ENCODE measurements around the gene PREX1. TPM values are rescaled to one million over a fixed set of nuclear protein-coding genes. Genes with fewer than 3 reads are reported as not detected.

Gene PREX1
- total RNA-seq, 1 experiment from 2014 or later = 20.0 TPM

DNA sequence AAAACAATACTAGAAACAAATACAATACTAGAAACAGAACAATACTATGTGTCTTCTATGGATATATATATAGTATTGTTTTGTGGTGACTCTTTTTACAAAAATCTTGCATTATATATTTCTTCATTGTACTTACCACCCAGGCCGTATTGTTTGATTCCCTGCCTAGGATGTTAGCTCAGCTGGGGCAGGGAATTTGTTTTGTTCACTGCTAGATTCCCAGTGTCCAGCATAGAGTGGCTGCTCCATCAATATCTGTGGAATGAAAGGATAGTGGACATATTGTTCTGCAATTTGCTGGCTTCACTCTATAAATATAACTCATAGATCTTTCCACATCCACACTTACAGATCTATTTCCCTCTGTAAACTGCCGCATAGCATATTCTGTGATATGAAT, 21.5 kb upstream of the PREX1 start:
- no TSS peak for BruUV-seq (replicated peaks)
- Histone ChIP-seq H3K9me3 (ENCODE audit: control insufficient read depth, insufficient read depth, low read depth, low read length) (no peaks in the 10 kb centered on the region), H3K27ac (ENCODE audit: low read length) (no peak overlapping the region), H3K36me3 (ENCODE audit: control insufficient read depth, insufficient read depth, low read length) (no peaks in the 10 kb centered on the region), H3K4me3 (ENCODE audit: low read depth in 2 of 2, low read length in 2 of 2) (no peak overlapping the region), H3K4me1 (ENCODE audit: control insufficient read depth, insufficient read depth, low read length) (peaks cover 33% of the 10 kb centered on the region), H3K27me3 (ENCODE audit: control insufficient read depth, insufficient read depth, low read length) (no peaks in the 10 kb centered on the region)
- in situ Hi-C loops (cut with HindIII; ENCODE audit: low pct_unique_long_range_greater_than_20kb, low sequenced_read_pairs) (no loop called here), intact Hi-C loops (cut with micrococcal nuclease; ENCODE audit: unreplicated experiment) (no loop called here)
- ChIA-PET POLR2A (no interaction called here), CTCF (no interaction called here)
- TF ChIP-seq, protein P1, sequence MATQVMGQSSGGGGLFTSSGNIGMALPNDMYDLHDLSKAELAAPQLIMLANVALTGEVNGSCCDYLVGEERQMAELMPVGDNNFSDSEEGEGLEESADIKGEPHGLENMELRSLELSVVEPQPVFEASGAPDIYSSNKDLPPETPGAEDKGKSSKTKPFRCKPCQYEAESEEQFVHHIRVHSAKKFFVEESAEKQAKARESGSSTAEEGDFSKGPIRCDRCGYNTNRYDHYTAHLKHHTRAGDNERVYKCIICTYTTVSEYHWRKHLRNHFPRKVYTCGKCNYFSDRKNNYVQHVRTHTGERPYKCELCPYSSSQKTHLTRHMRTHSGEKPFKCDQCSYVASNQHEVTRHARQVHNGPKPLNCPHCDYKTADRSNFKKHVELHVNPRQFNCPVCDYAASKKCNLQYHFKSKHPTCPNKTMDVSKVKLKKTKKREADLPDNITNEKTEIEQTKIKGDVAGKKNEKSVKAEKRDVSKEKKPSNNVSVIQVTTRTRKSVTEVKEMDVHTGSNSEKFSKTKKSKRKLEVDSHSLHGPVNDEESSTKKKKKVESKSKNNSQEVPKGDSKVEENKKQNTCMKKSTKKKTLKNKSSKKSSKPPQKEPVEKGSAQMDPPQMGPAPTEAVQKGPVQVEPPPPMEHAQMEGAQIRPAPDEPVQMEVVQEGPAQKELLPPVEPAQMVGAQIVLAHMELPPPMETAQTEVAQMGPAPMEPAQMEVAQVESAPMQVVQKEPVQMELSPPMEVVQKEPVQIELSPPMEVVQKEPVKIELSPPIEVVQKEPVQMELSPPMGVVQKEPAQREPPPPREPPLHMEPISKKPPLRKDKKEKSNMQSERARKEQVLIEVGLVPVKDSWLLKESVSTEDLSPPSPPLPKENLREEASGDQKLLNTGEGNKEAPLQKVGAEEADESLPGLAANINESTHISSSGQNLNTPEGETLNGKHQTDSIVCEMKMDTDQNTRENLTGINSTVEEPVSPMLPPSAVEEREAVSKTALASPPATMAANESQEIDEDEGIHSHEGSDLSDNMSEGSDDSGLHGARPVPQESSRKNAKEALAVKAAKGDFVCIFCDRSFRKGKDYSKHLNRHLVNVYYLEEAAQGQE (IDR thresholded peaks at IDR 0.05; ENCODE audit: insufficient read depth in 1 of 2, low read depth in 2 of 2, low read length in 1 of 2) = no peak
- TF ChIP-seq TCF7L2 (IDR thresholded peaks at IDR 0.05; ENCODE audit: low read depth, low read length) (no peak), SIN3A (IDR thresholded peaks at IDR 0.05; ENCODE audit: borderline replicate concordance, insufficient read depth, low read depth, low read length) (no peak), POLR2AphosphoS5 (IDR thresholded peaks at IDR 0.05; ENCODE audit: low read depth, low read length) (no peak)
- DNase-seq (ENCODE audit: low read depth, low spot score) (no peak), ATAC-seq (no peak)

DNA sequence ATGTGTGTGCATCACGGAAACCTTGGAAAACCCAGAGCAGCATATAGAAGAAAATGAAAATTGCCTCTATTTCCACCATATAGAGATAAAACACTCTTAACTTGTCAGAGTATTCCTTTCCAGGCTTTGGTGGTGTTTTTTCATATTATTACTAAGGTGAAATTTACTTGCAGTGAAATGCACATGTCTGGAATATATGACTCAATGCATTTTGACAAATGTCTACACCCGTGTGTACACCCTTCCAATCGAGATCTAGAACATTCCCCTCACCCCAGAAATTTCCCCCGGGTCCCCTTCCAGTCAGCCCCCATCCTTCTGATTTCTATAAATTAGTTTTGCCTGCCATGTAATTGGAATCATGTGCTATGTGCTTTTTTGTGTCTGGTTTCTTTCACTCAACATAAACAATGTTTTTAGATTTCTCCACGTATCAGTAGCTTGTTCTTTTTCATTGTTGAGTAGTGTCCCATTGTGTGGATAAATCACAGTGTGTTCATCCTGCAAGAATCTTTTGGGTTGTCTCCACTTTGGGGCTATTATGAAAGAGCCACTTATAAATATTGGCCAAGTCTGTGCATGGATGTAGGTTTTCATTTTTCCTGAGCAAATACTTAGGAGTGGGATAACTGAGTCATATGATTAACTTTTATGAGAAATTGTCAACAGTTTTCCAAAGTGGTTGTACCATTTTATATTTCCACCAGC, 19.9 kb upstream of the PREX1 start:
- Histone ChIP-seq H3K36me3 (ENCODE audit: control insufficient read depth, insufficient read depth, low read length) (no peaks in the 10 kb centered on the region), H3K4me1 (ENCODE audit: control insufficient read depth, insufficient read depth, low read length) (peaks cover 35% of the 10 kb centered on the region), H3K27ac (ENCODE audit: low read length) (no peak overlapping the region), H3K27me3 (ENCODE audit: control insufficient read depth, insufficient read depth, low read length) (no peaks in the 10 kb centered on the region), H3K9me3 (ENCODE audit: control insufficient read depth, insufficient read depth, low read depth, low read length) (no peaks in the 10 kb centered on the region), H3K4me3 (ENCODE audit: low read depth in 2 of 2, low read length in 2 of 2) (no peak overlapping the region)
- no TSS peak for BruUV-seq (replicated peaks)
- intact Hi-C loops (cut with micrococcal nuclease; ENCODE audit: unreplicated experiment) = no loop called here
- DNase-seq (ENCODE audit: low read depth, low spot score) (no peak), ATAC-seq (no peak)
- TF ChIP-seq POLR2AphosphoS5 (IDR thresholded peaks at IDR 0.05; ENCODE audit: low read depth, low read length) = no peak
- TF ChIP-seq TCF7L2 (IDR thresholded peaks at IDR 0.05; ENCODE audit: low read depth, low read length) = no peak
- TF ChIP-seq, protein P1 (IDR thresholded peaks at IDR 0.05; ENCODE audit: insufficient read depth in 1 of 2, low read depth in 2 of 2, low read length in 1 of 2) = no peak
- TF ChIP-seq, protein P2, sequence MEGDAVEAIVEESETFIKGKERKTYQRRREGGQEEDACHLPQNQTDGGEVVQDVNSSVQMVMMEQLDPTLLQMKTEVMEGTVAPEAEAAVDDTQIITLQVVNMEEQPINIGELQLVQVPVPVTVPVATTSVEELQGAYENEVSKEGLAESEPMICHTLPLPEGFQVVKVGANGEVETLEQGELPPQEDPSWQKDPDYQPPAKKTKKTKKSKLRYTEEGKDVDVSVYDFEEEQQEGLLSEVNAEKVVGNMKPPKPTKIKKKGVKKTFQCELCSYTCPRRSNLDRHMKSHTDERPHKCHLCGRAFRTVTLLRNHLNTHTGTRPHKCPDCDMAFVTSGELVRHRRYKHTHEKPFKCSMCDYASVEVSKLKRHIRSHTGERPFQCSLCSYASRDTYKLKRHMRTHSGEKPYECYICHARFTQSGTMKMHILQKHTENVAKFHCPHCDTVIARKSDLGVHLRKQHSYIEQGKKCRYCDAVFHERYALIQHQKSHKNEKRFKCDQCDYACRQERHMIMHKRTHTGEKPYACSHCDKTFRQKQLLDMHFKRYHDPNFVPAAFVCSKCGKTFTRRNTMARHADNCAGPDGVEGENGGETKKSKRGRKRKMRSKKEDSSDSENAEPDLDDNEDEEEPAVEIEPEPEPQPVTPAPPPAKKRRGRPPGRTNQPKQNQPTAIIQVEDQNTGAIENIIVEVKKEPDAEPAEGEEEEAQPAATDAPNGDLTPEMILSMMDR (IDR thresholded peaks at IDR 0.05) = no peak
- ChIA-PET CTCF (interaction anchor here (0.7 kb wide), 1 partner anchor 74 kb away, joined by 4 read pairs; no protein-coding TSS in a partner anchor), POLR2A (no interaction called here)
- in situ Hi-C loops (cut with HindIII; ENCODE audit: low pct_unique_long_range_greater_than_20kb, low sequenced_read_pairs) = no loop called here

All from Panc1 (cell line).